GM21526 (cell line): Measurements from ENCODE around the gene ULK2.

Experiments used
- ATAC-seq: cut with Tn5 transposase; IDR thresholded peaks from one replicate; pipeline ENCODE4 v1.9.1; 2021; ENCODE audit warnings: moderate library complexity; ENCODE audit not compliant: unreplicated experiment, low FRiP score

ULK2 gene

DNA sequence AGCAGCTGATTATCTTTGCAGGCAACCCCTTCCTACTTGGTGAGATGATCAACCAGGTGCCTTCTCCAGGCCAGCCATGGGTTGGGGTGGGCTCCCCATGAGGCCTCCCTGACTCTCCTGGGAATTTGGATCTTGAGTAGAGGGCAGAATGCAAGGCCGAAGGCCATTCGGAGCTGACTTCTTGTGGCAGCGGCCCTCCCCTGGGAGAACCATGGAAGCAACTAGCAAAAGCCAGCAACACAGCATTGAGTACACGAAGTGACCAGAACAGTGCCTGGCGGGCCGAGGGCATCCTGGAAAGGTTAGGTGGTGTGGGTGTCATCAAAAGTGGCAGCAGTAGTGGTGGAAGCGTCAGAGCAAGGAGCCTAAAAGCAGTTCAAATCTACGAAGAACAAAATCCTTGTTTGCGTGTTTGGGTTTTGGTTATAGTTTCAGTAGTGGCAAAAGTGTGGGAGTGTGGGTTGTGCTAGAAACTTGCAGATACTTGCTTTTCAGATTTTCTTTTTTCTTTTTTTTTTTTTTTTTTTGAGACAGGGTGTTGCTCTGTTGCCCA is 117.6 kb downstream of the ULK2 start:
- no peak for ATAC-seq

DNA sequence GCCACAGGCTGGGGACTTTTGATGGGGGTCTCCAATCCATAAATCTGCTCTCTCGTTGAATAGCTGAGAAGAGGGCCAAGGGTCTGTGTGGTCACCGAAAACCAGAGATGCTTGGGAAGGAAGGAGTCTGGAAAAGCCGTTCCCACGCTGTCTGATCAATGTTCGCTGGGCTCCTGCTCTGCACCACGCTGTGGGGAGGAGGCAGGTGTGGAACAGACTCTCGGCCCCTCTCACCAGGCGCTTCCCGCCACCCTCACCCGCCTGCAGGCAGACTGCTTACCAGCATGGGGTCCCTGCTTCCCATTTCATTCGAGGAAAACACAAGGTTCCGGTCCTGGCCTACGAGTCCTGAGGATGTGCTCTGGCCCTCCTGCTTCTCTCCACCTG is 118.9 kb downstream of the ULK2 start:
- ATAC-seq, result no peak

DNA sequence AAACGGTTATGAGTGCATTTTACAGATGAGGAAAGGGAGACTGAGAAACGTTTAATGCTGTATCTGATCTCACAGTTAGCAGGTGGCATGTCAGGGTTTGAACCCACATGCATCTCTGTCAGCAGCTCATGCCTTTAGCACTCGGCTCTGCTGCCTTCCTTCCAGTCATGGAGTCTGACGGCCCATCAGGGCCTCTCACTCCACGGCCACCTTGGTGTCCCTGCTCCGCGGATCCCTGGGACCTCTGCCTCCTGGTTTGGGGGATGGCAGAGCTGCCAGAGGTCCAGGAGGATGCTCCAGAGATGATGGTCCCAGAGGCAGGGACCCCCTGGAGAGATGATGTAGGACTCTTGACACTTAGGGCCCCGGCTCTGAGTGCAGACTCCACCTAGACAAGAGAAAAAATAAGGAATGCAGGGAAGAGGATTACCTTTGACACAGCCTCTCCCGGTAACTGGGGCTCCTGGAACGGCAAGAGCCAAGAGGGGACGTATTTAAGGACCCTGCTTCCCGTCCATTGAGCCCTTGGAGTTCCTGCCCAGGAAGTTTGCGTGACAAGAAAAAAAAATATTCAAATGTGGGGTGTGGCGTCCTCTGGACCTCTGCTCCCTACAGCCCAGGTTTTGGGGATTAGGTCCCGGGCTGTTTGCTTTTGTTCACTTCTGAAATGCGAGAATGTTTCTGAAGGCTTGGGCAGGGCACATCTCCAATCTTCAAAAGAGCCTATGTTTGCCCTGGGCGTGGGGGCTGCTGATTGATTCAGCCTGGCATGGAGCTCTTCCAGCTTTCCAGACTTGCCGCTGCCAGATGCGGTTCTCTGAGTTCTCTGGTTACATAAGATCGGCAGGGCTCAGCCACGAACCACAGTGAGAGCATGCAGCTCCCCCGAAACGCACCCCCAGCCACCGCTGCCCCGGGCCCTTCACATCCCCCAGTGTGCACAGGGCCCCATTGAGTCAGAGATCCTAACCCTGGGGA is 119.6 kb downstream of the ULK2 start, which contains the start of gene ALDH3A1:
ALDH3A1 (minus strand) TSS at position 470 of the 978 bp plus-strand sequence. CDS start 3,169 bp downstream, outside the sequence.
- no peak for ATAC-seq

DNA sequence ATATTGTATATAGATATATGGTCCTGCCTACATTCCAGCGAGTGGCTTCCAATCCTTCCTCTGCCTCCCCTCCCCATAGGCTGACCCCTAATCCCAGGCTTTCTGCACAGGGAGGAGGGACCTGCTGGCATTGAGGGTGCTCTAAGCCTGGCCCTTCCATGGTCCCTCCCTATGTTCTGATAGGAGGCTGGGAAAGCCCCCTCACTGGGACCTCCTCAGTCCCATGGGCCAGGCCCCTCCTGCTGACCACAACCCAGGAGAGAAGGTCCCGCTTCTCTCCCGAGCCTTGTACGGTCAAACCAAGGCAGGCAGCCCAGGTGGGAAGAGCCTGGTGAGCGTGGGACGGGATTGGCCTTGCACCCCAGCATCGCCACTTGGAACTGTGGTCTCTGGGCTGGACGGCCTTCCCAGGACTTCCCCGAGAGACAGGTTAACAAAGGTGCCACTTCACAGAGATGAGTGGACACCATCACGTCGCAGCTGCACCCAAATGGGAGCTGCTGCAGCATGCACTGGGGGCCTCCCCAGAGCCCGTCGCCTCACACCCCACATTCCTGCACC is 120.5 kb downstream of the ULK2 start:
- ATAC-seq, result no peak

DNA sequence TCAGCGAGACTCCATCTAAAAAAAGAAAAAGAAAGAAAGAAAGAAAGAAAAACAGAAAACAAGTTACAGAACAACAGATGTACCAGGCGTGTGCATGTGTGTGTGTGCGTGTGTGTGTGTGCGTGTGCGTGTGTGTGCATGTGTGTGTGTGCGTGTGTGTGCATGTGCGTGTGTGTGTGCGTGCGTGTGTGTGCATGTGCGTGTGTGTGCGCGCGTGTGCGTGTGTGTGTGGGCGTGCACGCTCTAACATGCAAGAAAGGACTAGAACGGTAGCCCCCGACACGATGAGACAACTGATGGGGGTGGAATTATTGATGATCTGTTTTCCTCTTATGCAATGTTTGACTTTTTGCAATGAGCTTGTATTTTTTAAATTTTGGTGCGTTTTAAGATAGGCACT is 121.2 kb downstream of the ULK2 start:
- ATAC-seq, result no peak

DNA sequence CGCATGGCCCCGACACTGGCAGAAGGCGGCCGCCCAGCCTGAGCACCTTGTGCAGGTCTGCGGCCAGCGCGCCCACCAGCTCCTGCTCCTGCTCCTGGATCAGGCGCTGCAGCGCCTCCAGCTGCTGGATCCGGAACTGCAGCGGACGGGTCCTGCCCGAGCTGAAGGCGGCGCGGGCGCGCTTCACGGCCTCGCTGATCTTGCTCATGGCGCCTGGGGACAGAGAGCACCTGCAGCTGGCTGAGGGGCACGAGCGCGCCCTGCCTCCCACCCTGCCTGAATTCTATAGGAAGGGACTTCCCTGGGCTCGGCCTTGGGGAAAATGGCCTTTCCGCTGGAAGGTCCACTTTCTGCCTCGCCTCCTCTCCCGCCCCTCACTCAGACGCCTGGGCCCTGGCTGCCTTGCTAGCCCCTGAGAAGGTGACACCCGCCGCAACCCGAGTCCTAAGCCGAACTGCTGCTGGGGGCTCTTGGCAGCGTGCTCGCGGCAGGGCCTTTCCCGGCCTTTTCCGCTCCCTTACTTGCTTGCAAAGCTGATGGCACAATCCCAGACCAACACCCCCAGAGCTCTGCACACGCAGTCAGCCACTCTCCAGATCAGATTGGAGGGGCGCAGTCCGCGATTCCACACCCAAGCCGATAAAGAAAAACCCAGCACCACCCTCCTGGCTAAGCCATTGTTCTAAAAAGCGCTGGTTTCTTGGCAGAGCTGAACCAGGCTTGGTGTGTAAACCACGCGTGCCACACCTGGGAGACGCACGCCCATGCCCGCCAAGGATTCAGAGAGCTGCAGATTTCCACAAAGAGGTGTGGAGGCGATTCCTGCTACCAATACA is 122.6 kb downstream of the ULK2 start:
- no peak for ATAC-seq

DNA sequence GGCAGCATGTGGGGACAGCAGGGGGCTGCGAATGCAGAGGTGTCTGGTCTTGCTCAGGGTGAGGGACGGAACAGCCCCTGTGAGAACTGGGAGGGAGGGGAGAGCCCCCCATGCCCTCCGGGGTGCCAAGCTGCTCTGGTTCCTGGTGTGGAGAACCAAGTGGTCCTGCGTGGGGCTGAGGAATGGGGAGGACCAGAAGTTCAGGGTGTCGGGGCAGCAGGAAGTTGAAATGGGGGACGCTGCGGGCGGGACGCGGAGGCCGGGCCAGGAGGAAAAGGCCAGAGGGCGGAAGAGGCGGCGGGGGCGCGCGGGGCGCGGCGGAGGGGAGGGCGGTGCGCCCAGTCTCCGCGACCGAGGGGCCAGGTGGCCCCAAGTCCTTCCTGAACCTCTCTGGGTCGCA is 123.2 kb downstream of the ULK2 start:
- ATAC-seq, result no peak

DNA sequence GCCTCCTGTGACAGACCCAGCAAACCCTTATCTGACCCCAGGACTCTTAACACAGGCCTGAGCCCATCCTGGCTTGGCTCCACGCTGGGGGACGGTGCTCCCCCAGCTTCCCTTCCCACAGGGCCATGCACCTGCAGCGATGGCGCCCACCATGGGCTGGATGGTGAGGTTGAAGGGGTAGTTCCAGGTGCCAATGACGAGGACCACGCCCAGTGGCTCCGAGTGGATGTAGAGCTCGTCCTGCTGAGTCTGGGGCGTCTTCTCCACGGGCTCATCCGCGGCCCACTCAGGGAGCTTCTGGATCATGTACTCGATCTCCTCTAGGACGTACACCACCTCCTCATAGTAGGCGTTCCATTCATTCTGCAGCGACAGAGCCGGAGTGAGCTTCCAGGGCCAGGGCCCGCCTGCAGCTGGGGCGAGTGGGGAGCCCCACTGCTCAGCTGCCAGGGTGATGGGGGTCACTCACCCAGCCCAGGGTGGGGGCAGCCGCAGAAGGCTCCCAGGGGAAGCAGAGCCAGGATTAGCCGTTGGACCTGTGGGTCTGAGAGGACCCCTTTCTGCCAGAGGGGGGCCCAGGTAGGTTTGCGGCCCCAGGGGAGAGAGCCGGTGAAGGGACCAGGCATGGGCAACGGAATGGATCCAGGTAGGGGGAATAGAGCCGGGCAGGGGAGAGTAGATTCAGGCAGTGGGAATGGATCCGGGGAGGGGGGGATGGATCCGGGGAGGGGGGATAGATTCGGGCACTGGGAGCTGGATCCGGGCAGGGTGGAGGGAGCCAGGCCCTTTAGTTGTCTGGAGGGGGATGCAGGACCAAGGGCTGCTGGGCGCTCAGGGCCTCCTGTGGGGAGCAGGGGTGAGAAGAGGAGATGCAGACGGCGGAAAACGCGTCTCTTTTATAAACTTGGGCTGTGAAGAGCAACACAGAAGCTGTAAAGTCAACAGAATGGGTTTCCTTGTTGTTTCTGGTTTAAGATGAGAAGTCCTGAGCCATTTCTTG is 124.3 kb downstream of the ULK2 start:
- ATAC-seq, result no peak

DNA sequence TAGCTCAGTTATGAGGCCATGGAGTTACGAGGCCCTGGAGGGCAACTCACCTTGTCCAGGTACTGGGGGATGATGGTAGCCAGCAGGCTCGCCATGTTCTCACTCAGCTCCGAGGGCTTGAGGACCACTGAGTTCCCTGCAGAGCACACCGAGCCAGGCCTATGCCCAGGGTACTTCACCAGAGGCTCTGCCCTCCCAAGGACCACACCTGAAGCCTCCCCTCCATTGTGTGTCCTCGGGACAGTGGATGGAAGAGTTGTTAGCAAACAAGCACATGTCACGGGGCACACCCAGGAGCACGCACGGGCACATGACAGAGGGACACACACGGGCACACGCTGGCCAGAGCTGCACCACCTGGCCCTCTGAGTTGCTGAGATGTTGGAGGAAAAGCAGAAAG is 125.2 kb downstream of the ULK2 start:
- no peak for ATAC-seq

DNA sequence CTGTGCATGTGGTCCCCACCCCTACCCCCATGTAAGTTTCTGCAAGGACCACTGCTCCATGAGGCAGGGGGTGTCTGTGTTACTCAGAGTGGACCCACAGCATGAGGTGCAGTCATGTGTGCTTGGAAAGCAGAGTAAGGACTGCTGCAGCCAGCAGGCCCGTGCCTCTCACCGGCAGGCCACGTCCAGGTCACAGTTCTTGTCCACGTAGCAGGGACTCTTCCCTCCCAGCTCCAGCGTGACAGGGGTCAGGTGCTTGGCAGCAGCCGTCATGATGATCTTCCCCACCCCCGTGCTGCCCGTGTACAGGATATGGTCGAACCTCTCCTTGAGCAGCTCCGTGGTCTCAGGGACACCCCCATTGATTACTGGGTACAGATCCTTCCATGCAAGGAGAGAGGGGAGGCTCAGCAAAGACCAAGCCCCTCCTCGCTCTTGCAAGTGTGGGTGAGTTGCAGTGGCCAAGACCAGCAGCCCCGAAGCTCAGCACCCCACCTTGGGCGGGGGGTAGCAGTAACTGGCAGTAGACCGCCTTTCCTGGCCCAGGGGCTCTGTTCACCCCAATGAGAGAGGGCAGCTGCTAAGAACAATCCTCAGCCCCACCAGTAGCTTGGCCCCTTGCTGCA is 125.8 kb downstream of the ULK2 start:
- ATAC-seq, result no peak

DNA sequence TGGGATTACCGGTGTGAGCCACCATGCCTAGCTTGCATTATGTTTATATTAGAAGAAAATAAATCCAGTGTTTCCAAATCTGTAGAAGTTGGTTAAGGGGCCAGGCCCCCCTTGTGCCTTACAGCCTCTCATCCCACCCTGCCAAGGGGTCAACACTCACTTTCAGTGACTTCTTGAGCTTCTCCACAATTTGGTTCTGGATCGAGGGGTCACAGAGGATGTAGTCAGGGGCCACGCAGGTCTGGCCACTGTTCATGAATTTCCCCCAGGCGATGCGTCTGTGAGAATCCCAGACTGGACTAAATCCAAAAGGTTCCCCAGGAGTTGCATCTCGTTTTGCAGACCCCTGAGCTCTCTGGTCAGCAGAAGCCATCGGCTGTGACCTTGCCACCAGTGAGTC is 126.8 kb downstream of the ULK2 start:
- ATAC-seq, result no peak

DNA sequence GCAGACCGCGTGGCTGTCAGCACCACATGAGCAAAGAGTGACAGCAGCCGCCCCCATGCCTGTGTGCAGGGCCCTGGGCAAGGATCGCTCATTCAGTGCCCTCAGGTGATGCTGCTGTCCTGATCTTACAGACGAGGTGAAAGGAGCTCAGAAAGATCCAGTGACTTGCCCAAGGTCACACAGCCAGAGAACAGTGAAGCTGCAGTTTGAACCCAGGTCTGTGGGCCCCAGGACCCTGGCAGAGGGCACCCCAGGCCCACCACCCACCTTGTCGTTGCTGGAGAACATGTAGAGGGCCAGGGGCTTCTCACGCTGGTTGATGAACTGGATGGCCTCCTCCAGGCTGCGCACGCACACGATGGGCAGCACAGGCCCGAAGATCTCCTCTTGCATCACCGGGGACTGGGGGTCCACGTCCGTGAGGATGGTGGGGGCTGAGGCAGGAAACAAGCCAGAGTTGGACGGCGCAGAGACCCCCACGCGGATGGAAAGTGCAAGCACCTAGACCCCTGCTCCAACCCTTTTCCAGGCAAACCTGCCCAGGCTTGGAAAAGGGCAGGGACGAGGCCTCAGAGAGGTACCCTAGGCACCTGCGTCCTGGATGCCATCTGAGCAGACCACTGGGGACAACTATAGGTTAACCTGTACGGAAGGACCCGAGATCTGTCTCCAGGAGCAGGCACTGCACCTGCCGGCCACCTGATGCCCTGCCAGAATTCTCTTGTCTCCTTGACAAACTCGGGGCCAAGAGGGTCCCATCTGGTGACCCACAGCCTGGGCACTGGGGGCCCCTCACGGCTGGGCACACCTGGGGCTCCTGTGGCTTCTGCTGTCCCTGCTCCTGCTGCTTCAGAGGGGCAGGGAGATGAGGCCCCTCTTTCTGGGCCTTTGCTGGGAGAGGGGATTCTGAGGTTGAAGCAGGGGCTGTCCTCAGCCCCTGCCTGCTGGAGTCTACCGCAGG is 128.2 kb downstream of the ULK2 start:
- no peak for ATAC-seq

DNA sequence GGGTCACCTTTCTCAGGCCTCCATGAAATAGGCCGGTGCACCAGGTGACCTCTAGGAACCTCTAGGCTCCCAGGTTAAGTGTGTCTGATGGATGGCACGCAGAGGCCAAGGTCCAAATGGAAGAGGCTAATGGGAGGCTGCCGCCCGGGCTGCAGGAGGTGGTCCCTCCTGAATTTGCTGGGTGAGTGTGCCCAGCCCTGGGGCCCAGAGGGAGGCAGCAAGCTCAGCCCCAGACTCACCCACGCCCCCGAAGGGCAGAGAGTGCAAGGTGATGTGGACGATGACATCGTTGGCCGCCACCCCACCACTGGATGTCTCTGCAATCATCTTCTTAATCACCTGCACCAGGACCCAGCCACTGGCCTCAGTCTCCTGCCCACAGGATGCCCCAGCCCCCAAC is 129.0 kb downstream of the ULK2 start:
- ATAC-seq, result no peak

DNA sequence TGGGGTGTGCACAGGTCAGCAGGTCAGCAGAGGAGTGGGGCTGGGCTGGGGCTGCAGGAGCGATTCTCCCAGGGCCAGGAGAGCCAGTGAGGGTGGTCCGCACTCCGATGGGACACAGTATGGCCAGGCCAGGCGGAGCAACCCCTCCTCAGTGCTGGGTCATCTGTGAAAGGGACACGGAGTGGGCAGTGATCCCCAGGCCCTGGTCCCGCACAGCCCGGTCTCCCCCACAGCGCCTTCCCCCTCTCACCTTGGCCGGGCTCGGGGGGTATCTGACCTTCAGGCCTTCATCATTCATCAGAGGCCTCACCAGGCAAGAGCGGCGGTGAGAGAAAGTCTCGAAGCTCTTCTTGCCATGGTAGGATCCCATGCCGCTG is 129.7 kb downstream of the ULK2 start:
- no peak for ATAC-seq

DNA sequence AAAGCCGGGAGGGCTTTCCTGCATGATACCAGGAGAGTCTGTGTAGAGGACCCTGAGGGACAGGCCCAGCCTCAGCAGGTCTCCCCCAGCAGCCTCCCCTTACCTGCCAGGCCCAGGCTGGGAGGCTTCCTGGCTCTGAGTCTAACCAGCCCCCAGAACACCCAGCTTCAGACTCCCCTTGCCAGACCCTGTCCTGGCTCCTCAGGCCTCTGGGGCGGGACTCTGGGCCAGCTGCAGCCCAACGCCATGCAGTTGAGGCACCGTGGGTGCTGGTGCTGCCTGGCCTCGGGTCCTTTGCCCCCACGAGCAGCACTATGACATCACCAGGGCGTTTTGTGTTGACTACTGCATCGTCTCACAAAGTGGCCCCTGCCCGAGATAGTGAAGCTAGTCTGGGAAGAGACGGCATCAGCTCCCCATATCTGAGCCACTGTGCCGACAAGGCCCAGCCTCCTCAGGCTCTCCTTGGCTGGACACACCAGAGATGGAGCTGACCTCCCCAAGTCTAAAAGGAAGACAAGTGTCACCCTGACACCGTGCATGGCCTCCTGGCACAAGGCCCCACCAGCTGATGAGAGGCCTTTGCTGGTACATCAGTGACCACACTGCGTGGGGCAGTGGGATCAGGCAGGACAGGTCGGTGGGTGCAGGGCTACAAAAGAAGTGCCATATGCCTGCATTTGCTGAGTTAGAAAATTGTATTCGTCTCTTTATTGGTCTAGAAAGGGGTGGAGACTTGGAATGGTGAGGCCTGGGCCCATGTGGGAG is 130.2 kb downstream of the ULK2 start:
- ATAC-seq, result no peak

DNA sequence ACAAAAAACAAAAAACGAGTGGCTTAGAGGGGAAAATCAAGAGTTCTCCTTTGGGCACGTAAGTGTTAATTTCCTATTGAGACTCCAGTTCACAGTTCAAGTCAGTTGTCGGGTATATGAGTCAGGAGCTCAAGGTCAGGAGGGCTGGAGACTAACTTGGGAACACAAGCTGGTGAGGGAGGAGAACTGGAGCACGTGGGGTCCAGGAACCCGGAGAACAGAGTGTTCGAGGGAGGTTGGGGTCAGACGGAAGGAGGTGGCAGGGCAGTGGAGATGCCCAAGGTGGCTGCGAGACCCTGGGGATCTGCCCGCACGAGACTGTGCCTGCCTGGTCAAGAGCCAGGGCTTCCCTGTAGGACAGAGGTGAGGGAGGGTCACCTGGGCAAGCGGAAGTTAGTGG is 131.7 kb downstream of the ULK2 start:
- no peak for ATAC-seq

DNA sequence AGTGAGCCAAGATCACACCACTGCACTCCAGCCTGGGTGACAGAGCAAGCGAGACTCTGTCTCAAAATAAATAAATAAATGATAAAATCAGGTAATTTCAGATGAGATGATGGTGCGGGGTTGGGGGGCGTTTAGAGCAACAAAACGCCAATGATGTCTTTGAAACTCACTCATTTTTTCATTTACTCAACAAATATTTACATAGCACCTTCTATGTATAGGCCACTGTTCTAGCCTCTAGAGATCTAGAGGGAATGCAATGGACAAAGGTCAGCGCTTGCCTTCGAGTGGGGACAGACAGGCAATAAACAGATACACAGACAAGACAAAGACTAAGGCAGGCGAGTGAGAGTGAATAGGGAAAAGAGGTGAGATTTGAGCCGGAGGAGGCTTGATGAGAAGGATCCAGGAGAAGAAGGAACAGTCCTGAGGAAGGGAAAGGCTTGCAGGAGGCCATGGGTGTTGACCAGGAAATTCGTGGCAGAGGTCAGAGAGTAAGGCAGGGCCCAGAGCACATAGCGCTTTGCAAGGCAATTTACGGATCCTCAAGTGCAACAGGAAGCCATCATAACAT is 133.7 kb downstream of the ULK2 start:
- ATAC-seq, result no peak
